Measurements from ENCODE around the gene ITIH3. TPM values are rescaled to one million over a fixed set of nuclear protein-coding genes. Genes with fewer than 3 reads are reported as not detected.

ITIH3 gene
- total and polyA plus RNA-seq, 2 of the 8 experiments (the other 6 are each of a cell fraction or from before 2014, with no cell fraction given): not detected

DNA sequence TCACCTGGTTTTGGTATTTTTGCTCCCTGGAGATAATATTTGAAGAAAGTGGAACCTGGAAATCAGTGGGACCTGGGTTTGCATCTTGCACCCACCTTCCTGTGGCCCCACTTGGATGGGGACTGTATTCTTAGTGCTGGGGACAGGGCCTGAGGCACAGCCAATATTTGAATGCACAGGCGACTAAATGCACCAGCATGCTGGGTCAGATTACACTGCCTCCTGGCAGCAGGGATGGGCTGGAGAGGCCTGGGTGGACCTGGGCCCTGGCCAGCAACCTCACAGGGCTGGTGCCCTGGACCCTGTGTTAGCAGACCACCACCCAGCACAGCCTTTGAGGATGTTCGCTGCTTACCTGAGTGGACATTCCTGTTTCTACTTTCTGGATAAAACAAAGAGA is 25.3 kb downstream of the ITIH3 start:
- Histone ChIP-seq H3K4ac (replicated peaks; ENCODE audit: insufficient read length, low read depth, low read length) (no peak overlapping the region), H4K8ac (ENCODE audit: extremely low read depth, insufficient read depth, low read length) (no peak overlapping the region), H3K23ac (ENCODE audit: insufficient read length) (no peak overlapping the region), H2AFZ (ENCODE audit: low read length) (no peak overlapping the region), H2BK12ac (ENCODE audit: low read depth, low read length) (no peak overlapping the region), H3K79me2 (ENCODE audit: control insufficient read depth in 1 of 2, insufficient read depth in 2 of 2, low read length in 2 of 2) (no peaks in the 10 kb centered on the region), H3K9ac (replicated peaks in 1 of 4; ENCODE audit: extremely low read depth in 1 of 4, low read depth in 3 of 4, low read length in 3 of 4) (no peak overlapping the region; a peak in 1 of 7 replicates), H2BK120ac (replicated peaks; ENCODE audit: low read depth, low read length) (no peak overlapping the region), H2BK15ac (ENCODE audit: low read length) (no peak overlapping the region), H4K5ac (ENCODE audit: insufficient read length, low read depth, low read length) (no peak overlapping the region), H3K4me1 (replicated peaks in 1 of 4; ENCODE audit: control insufficient read depth in 3 of 4, insufficient read depth in 4 of 4, low read length in 3 of 4) (peaks cover 0 to 6% (median 3%) of the 10 kb centered on the region in 4 experiments; a peak in 2 of 7 replicates), H4K20me1 (replicated peaks in 1 of 2; ENCODE audit: control insufficient read depth in 1 of 2, insufficient read depth in 2 of 2, low read length in 2 of 2) (no peaks in the 10 kb centered on the region), H3K27me3 (replicated peaks in 1 of 4; ENCODE audit: control insufficient read depth in 3 of 4, extremely low read depth in 1 of 4, insufficient read depth in 3 of 4, low read length in 3 of 4) (no peaks in the 10 kb centered on the region), H2BK20ac (ENCODE audit: low read length) (no peak overlapping the region), H3K4me2 (ENCODE audit: insufficient read depth in 1 of 2, low read depth in 2 of 2, low read length in 2 of 2) (no peak overlapping the region), H3K27ac (ENCODE audit: low read depth, low read length) (no peak overlapping the region), H2AK5ac (ENCODE audit: low read depth, low read length) (no peak overlapping the region), H3K18ac (ENCODE audit: extremely low read depth, low read length) (no peak overlapping the region), H2BK5ac (ENCODE audit: low read depth, low read length) (no peak overlapping the region), H4K91ac (replicated peaks; ENCODE audit: insufficient read length, low read length) (no peak overlapping the region), H3K14ac (ENCODE audit: insufficient read length) (no peak overlapping the region), H3K9me3 (ENCODE audit: insufficient read depth in 2 of 2, low read depth in 1 of 2, low read length in 1 of 2) (no peaks in the 10 kb centered on the region), H3K36me3 (ENCODE audit: control insufficient read depth in 2 of 4, insufficient read depth in 4 of 4, low read length in 3 of 4) (no peaks in the 10 kb centered on the region), H3K4me3 (ENCODE audit: extremely low read depth in 1 of 4, insufficient read depth in 2 of 4, low read depth in 3 of 4, low read length in 4 of 4) (no peak overlapping the region), H3K56ac (replicated peaks; ENCODE audit: insufficient read length, low read depth, low read length) (no peak overlapping the region), H3K23me2 (ENCODE audit: low read depth, low read length) (no peaks in the 10 kb centered on the region), H3K79me1 (ENCODE audit: low read depth, low read length) (no peaks in the 10 kb centered on the region)
- FAIRE-seq (no peak), DNase-seq (ENCODE audit: low read depth in 1 of 2, low spot score in 2 of 2) (no peak)
- ChIA-PET POLR2A (ENCODE audit: partially characterized antibody) (interaction anchor here (1.2 to 1.6 kb wide), 3 partner anchors 10 to 49 kb away, joined by 5 to 8 read pairs (median 7); partner anchors contain the start of gene NEK4), CTCF (ENCODE audit: partially characterized antibody) (interaction anchor here (0.6 to 7.5 kb wide), 31 partner anchors 8 to 543 kb away, joined by 3 to 73 read pairs (median 6); partner anchors contain the start of genes ITIH3, ITIH4 and MUSTN1)
- WGBS, 2 experiments (ENCODE audit: extremely low coverage in 1 of 2, insufficient coverage in 1 of 2, insufficient read length in 1 of 2, insufficient replicate concordance in 2 of 2, low coverage in 1 of 2, low lambda C conversion rate in 2 of 2, missing lambda C conversion rate in 1 of 2): 60% methylated on average over 2 of the region's 2 CpGs; no CpG with 5 or more reads in 1 of the 2 experiments
- no peak for TF ChIP-seq GABPA (IDR thresholded peaks at IDR 0.05; ENCODE audit: borderline replicate concordance, insufficient read depth, low read length)
- no peak for TF ChIP-seq BRCA1 (IDR thresholded peaks at IDR 0.05; ENCODE audit: low read depth, low read length)
- TF ChIP-seq YY1 (IDR thresholded peaks at IDR 0.05; ENCODE audit: low read depth, low read length): no peak
- no peak for TF ChIP-seq JUND (IDR thresholded peaks at IDR 0.05; ENCODE audit: low read length)
- TF ChIP-seq SUZ12 (IDR thresholded peaks at IDR 0.05; ENCODE audit: low read length): no peak
- no peak for TF ChIP-seq CBX8 (IDR thresholded peaks at IDR 0.05; ENCODE audit: borderline replicate concordance, low read depth, low read length)
- TF ChIP-seq ASH2L (IDR thresholded peaks at IDR 0.05; ENCODE audit: low read length): no peak
- TF ChIP-seq MAFK (IDR thresholded peaks at IDR 0.05; ENCODE audit: low read depth, low read length): no peak
- no peak for TF ChIP-seq SAP30 (IDR thresholded peaks at IDR 0.05; ENCODE audit: insufficient read depth, insufficient replicate concordance, low read length)
- TF ChIP-seq EGR1 (IDR thresholded peaks at IDR 0.05; ENCODE audit: borderline replicate concordance, low read depth, low read length): no peak
- no peak for TF ChIP-seq POU5F1 (IDR thresholded peaks at IDR 0.05; ENCODE audit: low read depth, low read length)
- TF ChIP-seq ZNF274 (IDR thresholded peaks at IDR 0.05; ENCODE audit: borderline replicate concordance, extremely low read depth, low read length): no peak
- TF ChIP-seq RBBP5 (IDR thresholded peaks at IDR 0.05; ENCODE audit: borderline replicate concordance, low read depth, low read length): no peak
- no peak for TF ChIP-seq BACH1 (IDR thresholded peaks at IDR 0.05; ENCODE audit: low read length)
- TF ChIP-seq RAD21 (IDR thresholded peaks at IDR 0.05 in 1 of 2, conservative IDR thresholded peaks at IDR 0.05 in 1 of 2; ENCODE audit: low read depth in 2 of 2, low read length in 2 of 2): no peak
